IMR-90 (cell line): ENCODE data around the gene LEMD3. TPM values are rescaled to one million over a fixed set of nuclear protein-coding genes. Genes with fewer than 3 reads are reported as not detected.

Source experiments
- ATAC-seq: fragments of 200-7000 bp; cut with Tn5 transposase; 2 replicates; pipeline ENCODE4 v1.9.1; 2020; ENCODE audit warnings: low read depth, mild to moderate bottlenecking, moderate library complexity
- BruUV-seq: library from RNA; stranded (reverse); fragments of 400-500 nt; replicated peaks from 2 replicates; lab custom pipeline; 2021; lab: Mats Ljungman, UMichigan
- CTCF ChIA-PET: fragments of 300-600 bp; formaldehyde crosslinking; extraction: SDS; loops from one replicate; lab custom pipeline; 2021; ENCODE audit warnings: antibody characterized with exemption; lab: Yijun Ruan, JAX
- POLR2A ChIA-PET: fragments of 300-600 bp; sonication (Branson Sonifier 250); formaldehyde crosslinking; loops from one replicate; lab custom pipeline; 2022; ENCODE audit warnings: antibody characterized with exemption; ENCODE audit not compliant: unreplicated experiment; lab: Charles Lee
- DNase-seq: peaks from one replicate; pipeline ENCODE4 v3.0.0; 2013
- H2AFZ ChIP-seq: replicated peaks from 2 replicates; pipeline ENCODE3; 2013; ENCODE audit warnings: low read length, mild to moderate bottlenecking; ENCODE audit not compliant: poor library complexity
- H2AK5ac ChIP-seq: 2 replicates; pipeline ENCODE4 v1.6.1; 2013; ENCODE audit warnings: low read depth, low read length, inconsistent platforms
- H2AK9ac ChIP-seq: replicated peaks from 2 replicates; pipeline ENCODE3; 2013; ENCODE audit warnings: mild to moderate bottlenecking, low read depth, low read length, moderate library complexity; ENCODE audit not compliant: poor library complexity
- H2BK120ac ChIP-seq: 2 replicates; pipeline ENCODE4 v1.6.1; 2013; ENCODE audit warnings: low read depth, low read length, inconsistent platforms
- H2BK15ac ChIP-seq: 3 replicates; pipeline ENCODE4 v1.6.1; 2013; ENCODE audit warnings: low read depth, low read length, inconsistent platforms
- H2BK20ac ChIP-seq: 2 replicates; pipeline ENCODE4 v1.6.1; 2013; ENCODE audit warnings: low read depth, mild to moderate bottlenecking, inconsistent platforms, low read length, moderate library complexity
- H2BK5ac ChIP-seq: 2 replicates; pipeline ENCODE4 v1.6.1; 2013; ENCODE audit warnings: mild to moderate bottlenecking, low read depth, low read length, inconsistent platforms; ENCODE audit not compliant: poor library complexity, severe bottlenecking
- H3K14ac ChIP-seq: replicated peaks from 2 replicates; pipeline ENCODE4 v1.6.1; 2013; ENCODE audit warnings: low read depth, low read length, inconsistent platforms
- H3K18ac ChIP-seq: 2 replicates; pipeline ENCODE4 v1.6.1; 2013; ENCODE audit warnings: low read depth, low read length, control low read depth
- H3K23ac ChIP-seq: 2 replicates; pipeline ENCODE4 v1.6.1; 2013; ENCODE audit warnings: low read depth, low read length, inconsistent platforms
- H3K27ac ChIP-seq: 2 replicates; pipeline ENCODE4 v1.5.1; 2013; ENCODE audit warnings: mild to moderate bottlenecking, control low read depth, low read length; ENCODE audit not compliant: insufficient read depth
- H3K27me3 ChIP-seq: 2 replicates; pipeline ENCODE4 v1.6.1; 2013; ENCODE audit warnings: low read length; ENCODE audit not compliant: control insufficient read depth, insufficient read depth
- H3K36me3 ChIP-seq: 2 replicates; pipeline ENCODE4 v1.6.1; 2013; ENCODE audit warnings: low read length, mixed read lengths; ENCODE audit not compliant: control insufficient read depth, insufficient read depth
- H3K4ac ChIP-seq: 2 replicates; pipeline ENCODE4 v1.6.1; 2013; ENCODE audit warnings: low read depth, low read length, inconsistent platforms
- H3K4me1 ChIP-seq: 2 replicates; pipeline ENCODE4 v1.6.1; 2013; ENCODE audit warnings: low read length, mixed read lengths; ENCODE audit not compliant: control insufficient read depth, insufficient read depth
- H3K4me2 ChIP-seq: 2 replicates; pipeline ENCODE4 v1.6.1; 2013; ENCODE audit warnings: low read depth, mild to moderate bottlenecking, control low read depth, low read length, moderate library complexity
- H3K4me3 ChIP-seq: 2 replicates; pipeline ENCODE4 v1.5.1; 2013; ENCODE audit warnings: low read depth, mild to moderate bottlenecking, control low read depth, low read length, moderate library complexity; ENCODE audit not compliant: insufficient read depth
- H3K56ac ChIP-seq: 2 replicates; pipeline ENCODE4 v1.6.1; 2013; ENCODE audit warnings: low read length, inconsistent platforms; ENCODE audit not compliant: insufficient read depth; ENCODE audit errors: extremely low read depth
- H3K79me1 ChIP-seq, 2 experiments: 2 replicates each; pipeline ENCODE4 v1.6.1; 2013; ENCODE audit warnings: low read length in 2 of 2, inconsistent platforms in 1 of 2, low read depth in 1 of 2
- H3K9ac ChIP-seq: 2 replicates; pipeline ENCODE4 v1.6.1; 2013; ENCODE audit warnings: low read depth, low read length, control low read depth
- H3K9me1 ChIP-seq: 2 replicates; pipeline ENCODE4 v1.6.1; 2013; ENCODE audit warnings: low read length, inconsistent platforms; ENCODE audit not compliant: insufficient read depth
- H3K9me3 ChIP-seq: 2 replicates; pipeline ENCODE4 v1.6.1; 2013; ENCODE audit warnings: low read length; ENCODE audit not compliant: control insufficient read depth, insufficient read depth
- H4K20me1 ChIP-seq: 2 replicates; pipeline ENCODE4 v1.6.1; 2013; ENCODE audit warnings: low read length, inconsistent platforms; ENCODE audit not compliant: insufficient read depth
- H4K5ac ChIP-seq: 2 replicates; pipeline ENCODE4 v1.6.1; 2013; ENCODE audit warnings: mild to moderate bottlenecking, low read depth, low read length, control low read depth
- H4K8ac ChIP-seq, 2 experiments: 2 replicates each; pipeline ENCODE4 v1.6.1; 2013; ENCODE audit warnings: low read depth in 2 of 2, low read length in 2 of 2, control low read depth in 1 of 2, inconsistent platforms in 1 of 2
- H4K91ac ChIP-seq: 2 replicates; pipeline ENCODE4 v1.6.1; 2013; ENCODE audit warnings: low read depth, low read length, inconsistent platforms; ENCODE audit not compliant: insufficient read depth
- CHD1 ChIP-seq: IDR thresholded peaks from 2 replicates; pipeline ENCODE4 v1.6.1; 2012; ENCODE audit warnings: low read depth, low read length, improper control_type of control experiment
- ELK1 ChIP-seq: fragments of 150-350 bp; IDR thresholded peaks from 2 replicates; pipeline ENCODE4 v1.6.1; 2016; ENCODE audit warnings: low read depth, mild to moderate bottlenecking, low read length, moderate library complexity, borderline replicate concordance
- RCOR1 ChIP-seq: IDR thresholded peaks from 2 replicates; pipeline ENCODE4 v1.6.1; 2012; ENCODE audit warnings: mild to moderate bottlenecking, low read length, improper control_type of control experiment; ENCODE audit not compliant: insufficient replicate concordance
- WGBS, 2 experiments: methylation state at CpG; one replicate each; pipeline versions ENCODE4 v1.1.5 to v1.1.7; 2013; ENCODE audit warnings: missing lambda C conversion rate in 2 of 2; ENCODE audit not compliant: insufficient read length in 1 of 2; ENCODE audit errors: extremely low coverage in 2 of 2; 5-methylcytosine and 5-hydroxymethylcytosine counted together
- dilution Hi-C: fragments of 300-500 bp; cut with HindIII; formaldehyde crosslinking; loops from one replicate; pipeline ENCODE4 v1.14.3; 2018; ENCODE audit warnings: low sequenced_read_pairs; ENCODE audit not compliant: unreplicated experiment
- in situ Hi-C: fragments of 300-500 bp; cut with MboI; formaldehyde crosslinking; loops from 3 replicates; pipeline ENCODE4 v1.14.3; 2019; ENCODE audit warnings: low sequenced_read_pairs, inconsistent platforms, mixed read lengths
- intact Hi-C: fragments of 100-400 bp; cut with micrococcal nuclease; formaldehyde crosslinking; loops from 2 replicates; pipeline ENCODE4 v1.10.0; 2022
- polyA plus RNA-seq, 3 experiments: library from polyadenylated mRNA; depleted of rRNA; stranded (reverse); fragments of >200 nt; gene quantifications; 2 replicates each; pipeline ENCODE4 v1.2.3, GENCODE V29; 2012; ENCODE audit warnings: low replicate concordance in 1 of 3
- total RNA-seq: library from RNA; depleted of rRNA; stranded (reverse); fragments of >200 nt; gene quantifications from 2 replicates; pipeline ENCODE4 v1.2.3, GENCODE V29; 2012

LEMD3 gene
- total and polyA plus RNA-seq, 2 of the 4 experiments (the other 2 are of a cell fraction) = 5.5 to 9.9 TPM

DNA sequence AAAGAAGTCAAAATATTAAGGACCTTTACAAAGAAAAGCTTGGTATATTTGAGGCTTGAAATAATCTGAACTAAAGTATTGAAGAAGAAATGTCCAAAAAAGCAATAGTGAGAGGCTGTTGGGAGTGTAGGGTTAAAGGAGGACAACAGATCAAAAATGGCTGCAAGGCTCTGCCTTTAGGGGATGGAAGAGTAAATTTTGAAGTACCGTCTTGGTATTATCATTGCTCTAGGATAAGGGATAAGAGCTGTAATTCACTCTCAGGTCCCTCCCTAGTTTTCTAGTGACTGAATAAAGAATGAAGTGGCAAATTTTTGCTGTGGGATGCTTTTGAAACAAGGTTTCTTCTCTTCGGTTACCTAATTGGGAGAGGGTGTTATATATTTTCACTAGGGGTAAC is 38.7 kb downstream of the LEMD3 start:
- Histone ChIP-seq H3K27me3 (no peaks in the 10 kb centered on the region), H3K9ac (no peak overlapping the region), H3K18ac (no peak overlapping the region), H2AK9ac (no peak overlapping the region), H4K8ac (no peak overlapping the region), H3K4me2 (no peak overlapping the region), H3K56ac (no peak overlapping the region), H2AK5ac (no peak overlapping the region), H4K20me1 (peaks cover 7% of the 10 kb centered on the region), H3K9me1 (0 out of 2 replicates have a peak, but pooled peaks cover 3% of the 10 kb centered on the region), H2BK120ac (no peak overlapping the region), H4K91ac (no peak overlapping the region), H3K79me1 (peaks cover 24 to 35% of the 10 kb centered on the region in 2 experiments), H3K23ac (no peak overlapping the region), H3K27ac (no peak overlapping the region), H3K9me3 (no peaks in the 10 kb centered on the region), H2BK20ac (no peak overlapping the region), H3K4ac (no peak overlapping the region), H2BK15ac (no peak overlapping the region), H2AFZ (no peak overlapping the region), H4K5ac (no peak overlapping the region), H2BK5ac (no peak overlapping the region), H3K14ac (no peak overlapping the region), H3K36me3 (no peaks in the 10 kb centered on the region), H3K4me1 (no peaks in the 10 kb centered on the region; the same call in 1 of the 2 replicates), H3K4me3 (no peak overlapping the region)
- POLR2A ChIA-PET = no interaction called here
- intact Hi-C loops = no loop called here
- WGBS, 2 experiments = no CpG with 5 or more reads among the region's 2 CpGs
- TF ChIP-seq ELK1 (no peak), CHD1 (no peak), RCOR1 (no peak)
- dilution Hi-C loops = no loop called here
- DNase-seq (no peak), ATAC-seq (no peak)
- in situ Hi-C loops = no loop called here
- no TSS peak for BruUV-seq
- CTCF ChIA-PET = interaction anchor here (1.2 kb wide), 2 partner anchors 12 to 21 kb away, joined by 3 to 4 read pairs; no protein-coding TSS in a partner anchor
